ENCODE measurements around the gene ARSA.

Gene ARSA

GRCh38 chr22:50601669-50602337, 26.1 kb downstream of the ARSA start:
- no peak for DNase-seq

DNA sequence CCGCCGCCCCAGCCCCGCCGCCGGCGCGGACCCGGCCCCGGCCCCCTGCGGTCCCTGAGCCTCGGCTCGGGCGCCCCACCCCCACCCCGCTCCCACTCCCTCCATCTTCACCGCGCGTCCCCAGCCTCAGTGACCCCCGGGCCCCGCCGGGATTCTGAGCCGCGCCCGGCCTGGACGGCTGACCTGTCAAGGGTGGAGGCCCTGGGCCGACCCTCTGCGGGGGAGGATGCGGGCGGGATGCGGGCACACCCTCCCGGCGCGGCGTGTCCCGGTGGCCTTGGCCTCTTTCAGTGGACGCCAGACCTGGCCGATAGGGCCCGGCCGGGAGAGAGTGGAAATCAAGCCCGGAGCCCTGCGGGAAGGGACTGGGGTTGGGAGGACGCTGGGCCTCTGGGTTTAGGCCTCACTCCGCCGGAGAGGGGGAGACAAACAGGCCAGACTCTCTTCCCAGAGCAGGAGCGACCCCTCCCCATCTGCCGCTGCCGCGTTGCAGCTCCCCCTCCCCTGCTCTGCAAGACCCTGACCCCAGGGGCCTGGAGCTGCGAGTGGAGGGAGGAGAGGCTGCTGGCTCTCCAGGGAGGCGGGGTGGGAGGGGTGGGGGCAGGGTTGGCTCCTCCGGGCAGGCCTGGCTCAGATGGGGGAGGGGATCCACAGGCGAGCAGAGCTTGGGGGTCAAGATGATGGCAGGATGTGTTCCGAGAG, 26.8 kb downstream of the ARSA start:
- no peak for DNase-seq

GRCh38 chr22:50600538-50600937, 27.4 kb downstream of the ARSA start, which contains the start of gene MAPK8IP2:
Gene MAPK8IP2 (plus strand): TSS chr22:50600793. CDS start chr22:50600819, 26 bp downstream.
- DNase-seq, result no peak

GRCh38 chr22:50599816-50600455, 28.0 kb downstream of the ARSA start:
- DNase-seq, result no peak

DNA sequence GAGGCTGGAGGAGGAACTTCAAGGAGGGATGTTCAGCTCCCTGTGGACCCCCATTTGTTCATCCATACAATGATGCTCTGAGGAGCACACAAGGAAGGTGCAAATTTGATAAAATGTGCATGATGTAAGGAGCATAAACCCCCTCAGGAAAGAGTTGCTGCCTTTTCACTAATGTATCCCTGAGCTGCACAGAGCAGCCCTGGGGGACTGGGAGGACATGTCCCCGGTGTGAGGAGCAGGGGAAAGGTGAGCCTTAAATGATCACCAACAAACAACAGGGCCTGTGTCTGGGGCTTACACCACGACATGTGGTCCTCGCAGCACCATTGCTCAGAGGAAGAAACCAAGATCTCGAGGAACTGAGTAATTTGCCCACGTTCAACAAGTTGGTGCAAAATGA, 30.9 kb downstream of the ARSA start:
- no peak for DNase-seq

DNA sequence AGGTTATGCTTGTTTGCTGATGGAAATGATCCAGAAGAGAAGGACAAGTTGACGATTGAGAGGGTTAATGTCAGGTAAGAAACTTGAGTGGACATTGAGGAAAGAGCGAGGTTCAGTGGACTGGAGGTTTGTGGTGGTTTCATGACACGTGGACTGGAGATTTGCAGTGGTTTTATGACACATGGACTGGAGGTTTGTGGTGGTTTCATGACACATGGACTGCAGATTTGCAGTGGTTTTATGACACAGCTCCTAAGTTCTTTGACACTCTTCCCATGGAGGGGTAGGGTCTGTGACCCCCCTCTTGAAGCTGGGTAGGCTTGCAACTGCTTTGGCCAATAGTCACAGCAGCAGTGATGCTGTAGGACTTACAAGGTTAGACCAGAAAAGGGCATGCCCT, 32.8 kb downstream of the ARSA start:
- no peak for DNase-seq

- DNase-seq, result no peak
Observed at GRCh38 chr22:50587407-50587806, 40.5 kb downstream of the ARSA start.

GRCh38 chr22:50586416-50586815, 41.5 kb downstream of the ARSA start:
- no peak for DNase-seq

DNA sequence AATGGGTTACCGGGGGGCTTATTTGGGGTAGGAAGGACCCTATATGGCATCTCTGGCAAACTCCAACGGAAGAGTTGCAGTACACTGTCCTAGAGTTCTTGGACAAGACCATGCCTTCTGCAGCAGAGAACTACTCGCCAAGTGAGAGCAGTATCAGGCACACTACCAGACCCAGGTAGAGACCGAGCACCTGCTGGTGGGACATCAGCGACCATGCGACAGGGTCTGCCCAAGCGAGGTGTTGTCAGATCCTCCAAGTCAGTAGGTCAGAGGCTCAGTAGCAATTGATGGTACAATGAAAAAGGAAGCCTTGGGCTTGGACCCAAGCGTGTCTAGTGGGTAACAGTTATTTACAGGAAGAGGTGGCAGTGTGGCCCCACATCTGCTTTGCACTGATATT, 42.2 kb downstream of the ARSA start:
- DNase-seq, result no peak

DNA sequence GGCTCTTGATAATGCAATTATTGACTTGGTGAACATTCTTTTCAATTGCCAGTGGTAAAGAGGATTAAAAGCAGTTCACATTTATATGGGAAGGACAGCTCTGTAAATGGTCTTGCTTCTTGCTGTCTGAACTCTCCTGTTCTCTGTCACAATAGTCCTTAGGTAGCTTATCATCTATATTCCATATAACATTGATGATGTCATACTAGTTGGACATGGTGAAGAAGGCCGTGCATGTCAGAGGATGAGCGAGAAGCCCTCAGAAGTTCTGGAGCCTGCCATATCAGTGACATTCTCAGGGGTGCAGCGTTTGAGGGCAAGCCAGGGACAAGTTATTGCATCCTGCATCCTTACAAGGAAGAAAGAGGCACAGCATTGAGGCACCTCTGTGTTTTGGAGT, 42.7 kb downstream of the ARSA start:
- no peak for DNase-seq

GRCh38 chr22:50584106-50585096, 43.6 kb downstream of the ARSA start:
- no peak for DNase-seq

- DNase-seq, result no peak
Observed at GRCh38 chr22:50583294-50583861, 44.6 kb downstream of the ARSA start.

DNA sequence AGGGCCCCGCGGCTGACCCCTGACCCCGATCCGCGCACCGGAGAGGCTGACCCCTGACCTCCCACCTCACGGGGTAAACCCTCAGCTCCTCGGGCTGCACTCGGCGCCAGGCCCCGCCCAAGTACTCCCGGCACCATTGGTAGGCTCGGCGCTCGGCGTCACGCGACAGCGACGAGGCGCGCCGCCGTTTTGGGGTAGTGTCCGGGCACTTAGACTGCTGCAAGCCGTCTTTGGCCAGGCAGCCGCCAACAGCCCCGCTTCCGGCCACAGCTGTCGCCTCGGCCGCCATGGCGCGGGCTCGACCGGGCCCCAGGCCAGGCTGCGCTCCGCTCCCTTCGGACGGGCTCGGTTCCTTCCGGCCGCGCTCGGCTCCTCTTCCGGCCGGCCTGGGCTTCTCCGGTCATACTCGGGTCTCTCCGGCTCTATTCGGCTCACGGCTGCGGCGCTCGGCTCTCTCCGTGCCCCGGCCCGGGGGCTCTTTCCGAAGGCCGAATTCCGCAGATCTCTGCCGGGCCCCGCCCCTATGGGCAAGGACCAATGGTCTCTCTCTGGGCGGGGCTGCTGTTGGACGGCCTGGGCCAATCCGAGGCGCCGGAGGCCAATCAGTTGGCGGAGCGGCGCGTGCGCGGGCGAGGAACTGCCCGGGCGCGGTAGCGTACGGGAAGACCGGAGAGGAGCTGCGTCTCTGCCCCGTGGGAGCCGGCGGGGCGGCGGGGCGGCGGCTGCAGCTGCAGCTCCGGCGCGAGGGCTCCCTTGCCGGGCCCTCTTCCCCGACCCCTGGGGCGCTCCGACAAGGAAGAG, 45.3 kb downstream of the ARSA start, which contains the start of gene CHKB:
TSS of gene CHKB (minus strand) at position 357 of the 801 bp plus-strand sequence. CDS start at position 289, 68 bp downstream.
- DNase-seq, result peak; percentile 93

DNA sequence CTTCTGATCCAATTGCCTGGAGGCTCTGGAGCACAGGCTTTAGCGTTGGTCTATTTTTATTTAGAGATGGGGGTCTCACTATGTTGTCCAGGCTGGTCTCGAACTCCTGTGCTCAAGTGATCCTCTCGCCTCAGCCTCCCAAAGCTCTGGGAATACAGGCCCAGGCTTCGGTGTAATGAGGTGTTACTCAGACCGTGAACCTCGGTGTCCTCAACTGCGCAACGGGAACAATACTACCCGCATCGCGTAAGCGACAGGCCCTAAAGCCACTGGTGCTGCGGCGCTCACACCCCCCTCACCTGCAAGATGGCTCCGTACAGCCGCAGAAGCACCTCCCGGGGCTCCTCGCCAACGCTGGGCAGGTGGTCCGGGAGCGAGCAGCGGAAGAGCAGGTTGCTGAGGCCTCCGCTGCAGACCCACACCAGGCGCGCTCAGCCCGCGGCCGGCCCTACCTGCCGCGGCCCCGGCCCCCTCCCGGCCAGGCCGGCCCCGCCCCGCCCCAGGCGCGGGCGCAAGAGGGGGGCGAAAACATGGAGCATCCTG, 45.9 kb downstream of the ARSA start:
- no peak for DNase-seq

DNA sequence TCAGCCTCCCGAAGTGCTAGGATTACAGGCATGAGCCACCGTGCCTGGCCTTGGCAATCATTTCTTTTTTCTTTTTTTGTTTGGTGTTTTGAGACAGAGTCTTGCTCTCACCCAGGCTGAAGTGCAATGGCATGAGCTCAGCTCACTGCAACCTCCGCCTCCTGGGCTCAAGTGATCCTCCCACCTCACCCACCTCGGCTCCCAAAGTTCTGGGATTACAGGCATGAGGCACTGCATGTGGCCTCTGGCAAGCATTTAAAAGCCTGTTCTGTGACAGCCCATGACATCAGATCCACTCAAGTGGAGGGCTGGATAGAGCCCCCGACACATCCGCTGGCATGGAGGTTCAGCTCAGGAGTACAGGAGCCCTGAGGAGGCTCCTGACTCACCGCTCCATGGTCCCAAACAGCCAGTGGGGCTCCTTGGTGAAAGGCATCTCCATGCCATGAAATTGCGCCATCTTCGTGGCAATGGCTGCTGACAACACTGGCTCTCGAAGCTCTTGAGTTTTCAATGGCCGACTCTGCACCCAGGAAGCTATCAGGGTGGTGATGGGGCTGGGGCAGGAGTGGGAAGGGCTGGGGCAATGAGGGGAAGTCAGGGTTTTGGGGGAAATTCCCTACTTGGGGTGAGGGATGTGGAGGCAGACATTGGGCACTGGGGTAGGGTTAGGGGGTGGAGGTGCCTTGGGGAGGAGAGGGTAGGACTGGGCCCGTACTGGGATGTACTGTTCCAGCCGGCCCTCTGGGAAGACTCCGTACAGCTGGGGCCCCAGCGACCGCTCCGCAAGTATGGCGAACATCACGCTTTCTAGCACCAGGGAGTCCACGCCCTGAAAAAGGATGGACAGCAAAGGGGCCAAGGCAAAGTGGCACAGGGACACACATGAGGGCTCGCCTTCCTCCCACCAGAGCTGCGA, 46.7 kb downstream of the ARSA start:
- DNase-seq, result no peak

- DNase-seq, result no peak
Observed at GRCh38 chr22:50579752-50580151, 48.2 kb downstream of the ARSA start.

DNA sequence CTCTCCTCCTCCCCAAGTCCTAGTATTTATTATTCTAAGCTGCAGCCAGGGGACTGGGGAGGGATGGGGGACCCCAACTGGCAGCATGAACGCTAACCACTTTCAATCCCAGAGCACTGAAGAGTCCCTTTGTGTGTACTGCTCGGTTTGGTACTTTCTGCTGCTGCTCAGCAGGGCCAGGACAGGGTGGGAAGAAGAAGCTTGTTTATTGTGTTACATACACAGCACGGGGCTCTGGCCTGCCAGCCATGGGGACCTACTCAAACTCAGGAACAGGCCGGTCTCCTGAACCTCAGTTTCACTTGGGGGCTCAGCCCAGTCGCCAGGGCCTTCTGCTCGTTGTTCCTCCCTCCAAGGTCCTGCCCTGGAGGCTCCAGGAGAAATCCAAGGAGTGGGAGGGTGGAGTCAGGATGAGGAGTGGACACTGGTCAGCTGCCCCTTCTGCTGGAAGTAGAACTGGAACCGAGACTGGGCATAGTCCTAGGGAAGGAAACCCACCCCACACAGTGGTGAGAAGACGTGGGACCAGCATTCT, 49.1 kb downstream of the ARSA start:
- no peak for DNase-seq

- DNase-seq, result no peak
Observed at GRCh38 chr22:50577987-50578775, 49.8 kb downstream of the ARSA start, which contains the start of gene CPT1B. Gene CPT1B (minus strand): TSS chr22:50578427. CDS start chr22:50577915, 512 bp downstream.

DNA sequence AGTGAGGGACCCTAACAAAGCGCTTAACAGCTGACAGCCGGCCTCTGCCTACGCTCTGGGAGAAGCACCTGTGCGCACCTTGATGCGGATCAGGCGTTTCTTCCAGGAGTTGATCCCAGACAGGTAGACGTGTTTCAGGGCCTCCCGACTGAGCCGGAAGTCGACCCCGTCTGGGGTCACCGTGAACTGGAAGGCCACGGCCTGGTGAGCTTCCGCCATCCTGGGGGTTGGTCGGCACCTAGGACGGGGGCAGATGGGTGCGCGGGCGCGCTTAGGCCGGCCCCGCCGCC, 50.3 kb downstream of the ARSA start:
- DNase-seq, result no peak
